Adipocyte (in vitro differentiated cells): ENCODE data around the gene TMED6.
"Not testable (repeated sequence)": the region's sequence is repeated elsewhere in the genome, so short reads cannot be mapped to it uniquely, and the experiment has no call there.

Source experiments
- DNase-seq: peaks from one replicate; pipeline ENCODE4 v3.0.0-alpha.2; 2015; ENCODE audit warnings: low read depth
- H3K27me3 ChIP-seq: replicated peaks from 2 replicates; pipeline ENCODE4 v1.7.0; 2013; ENCODE audit warnings: mild to moderate bottlenecking, low read length, moderate library complexity; ENCODE audit not compliant: control insufficient read depth, insufficient read depth
- H3K36me3 ChIP-seq: 2 replicates; pipeline ENCODE4 v1.7.0; 2013; ENCODE audit warnings: low read length, mild to moderate bottlenecking, moderate library complexity; ENCODE audit not compliant: control insufficient read depth, insufficient read depth, severe bottlenecking
- H3K4me1 ChIP-seq: 2 replicates; pipeline ENCODE4 v1.7.0; 2013; ENCODE audit warnings: mild to moderate bottlenecking, low read length, moderate library complexity; ENCODE audit not compliant: control insufficient read depth, insufficient read depth
- H3K4me3 ChIP-seq: 2 replicates; pipeline ENCODE4 v1.7.0; 2013; ENCODE audit warnings: mild to moderate bottlenecking, low read length, moderate library complexity
- H3K9ac ChIP-seq: 2 replicates; pipeline ENCODE4 v1.7.0; 2013; ENCODE audit warnings: mild to moderate bottlenecking, low read length, moderate library complexity
- H3K9me3 ChIP-seq: 2 replicates; pipeline ENCODE4 v1.7.0; 2013; ENCODE audit warnings: mild to moderate bottlenecking, low read length, moderate library complexity; ENCODE audit not compliant: control insufficient read depth

The TMED6 gene

DNA sequence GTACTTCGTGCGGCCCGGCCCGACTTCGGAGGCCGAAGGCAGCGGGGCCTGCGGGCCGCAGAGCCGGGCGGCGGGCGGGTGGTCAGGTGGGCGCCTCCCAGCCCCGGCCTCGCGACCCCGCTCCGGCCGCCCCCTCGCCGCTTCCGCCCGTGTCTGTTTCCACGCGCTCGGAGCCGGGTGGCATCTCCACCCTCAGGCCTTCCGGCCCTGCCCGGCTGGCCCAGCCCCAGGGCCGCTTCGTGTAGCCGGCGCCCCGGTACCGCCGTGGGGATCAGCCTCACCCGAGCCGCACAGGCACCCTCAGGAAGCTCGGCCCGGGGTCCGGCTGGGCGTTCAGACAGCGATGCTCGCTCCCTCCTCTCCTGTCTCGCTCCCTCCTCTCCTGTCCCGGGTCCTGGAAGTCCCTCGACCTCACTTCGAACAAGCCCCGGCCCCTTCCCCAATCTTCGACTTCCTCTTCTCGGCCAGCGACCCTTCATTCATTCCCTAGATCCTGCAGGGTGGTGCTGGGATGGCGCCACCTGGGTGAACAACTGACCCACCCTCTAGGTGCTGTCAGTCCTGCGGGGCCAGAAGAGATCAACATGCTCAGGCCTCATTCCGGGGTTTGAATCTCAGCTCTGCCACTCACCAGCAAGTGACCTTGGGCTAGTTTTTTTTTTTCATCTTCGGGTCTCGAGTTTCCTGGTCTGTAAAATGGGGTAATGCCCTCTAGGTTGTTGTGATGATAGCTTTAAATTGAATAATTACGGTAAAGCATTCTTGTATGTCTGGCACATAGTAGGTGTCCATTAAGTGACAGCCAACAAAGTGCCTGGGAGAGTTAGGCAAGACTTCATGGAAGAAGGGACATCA lies 39.8 kb downstream of the TMED6 start:
- H3K9ac ChIP-seq: peak overlapping the region; percentile 97
- no peaks in the 10 kb centered on the region for H3K9me3 ChIP-seq
- H3K4me1 ChIP-seq: peaks cover 11% of the 10 kb centered on the region
- H3K4me3 ChIP-seq: peak overlapping the region; percentile 91
- peak; percentile 64 for DNase-seq
- peaks cover 25% of the 10 kb centered on the region for H3K36me3 ChIP-seq
- no peaks in the 10 kb centered on the region for H3K27me3 ChIP-seq

DNA sequence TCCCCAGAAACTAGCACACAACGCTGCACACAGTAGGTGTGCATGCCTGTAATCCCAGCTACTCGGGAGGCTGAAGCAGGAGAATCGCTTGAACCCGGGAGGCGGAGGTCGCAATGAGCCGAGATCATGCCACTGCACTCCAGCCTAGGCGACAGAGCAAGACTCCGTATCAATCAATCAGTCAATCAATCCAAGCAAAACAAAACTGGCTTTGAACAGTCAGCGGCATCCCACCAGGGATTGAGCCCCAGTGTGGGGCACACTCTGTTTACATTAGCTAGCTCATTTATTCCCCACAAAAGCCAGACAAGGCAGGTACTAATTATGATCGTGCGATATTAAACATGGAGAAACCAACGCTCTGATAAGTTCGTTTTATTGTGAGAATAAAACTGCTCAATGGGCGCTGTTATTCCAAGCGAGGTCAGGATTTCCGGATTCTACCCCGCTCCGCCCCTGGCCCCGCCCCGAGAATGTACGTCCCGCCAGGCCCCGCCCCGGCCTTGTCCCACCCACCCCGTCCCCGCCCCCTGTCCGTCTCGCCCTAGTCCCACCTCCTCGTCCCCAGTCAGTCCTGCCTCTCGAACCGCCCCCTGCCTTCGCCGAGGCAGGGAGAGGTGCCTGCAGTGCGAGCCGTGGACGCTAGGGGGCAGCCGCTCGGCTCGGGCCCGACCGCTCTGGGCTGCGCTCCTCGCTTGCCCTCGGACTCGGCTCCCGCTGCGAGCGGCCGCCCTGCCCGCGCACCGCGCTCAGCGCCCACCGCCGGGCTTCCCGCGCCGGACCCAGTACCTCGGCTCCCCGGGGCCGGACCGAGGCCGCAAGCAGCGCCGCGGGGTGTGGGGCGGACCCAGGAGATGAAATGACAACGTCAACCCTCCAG lies 40.7 kb downstream of the TMED6 start, which contains the start of gene VPS4A:
Gene VPS4A (plus strand): TSS at position 698 of the 880 bp plus-strand sequence. CDS start 162 bp downstream, at position 860.
- Histone ChIP-seq H3K36me3 (peaks cover 17% of the 10 kb centered on the region), H3K9me3 (no peaks in the 10 kb centered on the region)
- peak; percentile 99 for DNase-seq

DNA sequence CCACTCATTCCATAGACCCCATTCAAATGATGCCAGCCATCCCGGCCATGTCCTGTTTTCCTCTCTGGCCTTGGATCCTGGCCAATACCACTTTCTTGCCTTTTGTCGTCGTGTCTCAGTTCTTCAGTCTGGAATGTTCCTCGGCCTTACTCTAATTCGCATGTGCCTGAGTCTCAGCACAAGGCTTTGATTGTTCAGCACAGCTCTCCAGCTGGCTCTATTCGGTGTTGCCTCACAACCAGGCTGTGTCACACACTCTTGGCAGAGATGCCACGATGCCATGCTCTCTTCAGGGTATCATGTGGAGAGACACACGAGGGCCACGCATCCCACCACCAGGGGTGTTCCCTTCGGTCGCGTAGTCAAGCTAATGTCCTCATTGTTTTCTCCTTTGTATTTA lies 42.3 kb downstream of the TMED6 start:
- H3K9ac ChIP-seq: no peak overlapping the region
- no peaks in the 10 kb centered on the region for H3K9me3 ChIP-seq
- peaks cover 18% of the 10 kb centered on the region for H3K4me1 ChIP-seq
- DNase-seq: no peak
- H3K4me3 ChIP-seq: no peak overlapping the region
- H3K36me3 ChIP-seq: peaks cover 8% of the 10 kb centered on the region
- no peaks in the 10 kb centered on the region for H3K27me3 ChIP-seq

More for the DNA sequence above, 40.7 kb downstream of the TMED6 start, which contains the start of gene VPS4A:
- Histone ChIP-seq H3K9ac (peak within 1 kb of the TSS; percentile 97), H3K4me3 (peak within 1 kb of the TSS; percentile 91), H3K4me1 (peaks cover 16% of the 10 kb centered on the region), H3K27me3 (no peaks in the 10 kb centered on the region)

DNA sequence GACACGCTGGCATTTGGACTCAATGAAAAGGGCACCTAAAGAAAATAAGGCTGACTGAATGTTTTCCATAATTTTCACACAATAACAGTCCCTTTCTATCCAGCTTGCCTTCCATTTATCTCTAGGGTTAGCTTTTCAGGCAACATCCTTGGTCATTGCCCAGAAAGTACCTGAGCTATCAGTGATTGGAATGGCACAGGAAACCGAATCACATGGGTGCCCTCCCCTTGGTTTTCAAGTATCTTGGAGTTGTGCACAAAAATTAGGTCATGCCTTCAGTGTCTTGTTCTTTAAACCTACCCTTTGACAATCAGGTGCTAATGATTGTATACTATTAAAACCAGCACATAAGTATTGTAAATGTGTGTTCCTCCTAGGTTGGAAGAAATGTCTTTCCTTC lies 43.7 kb downstream of the TMED6 start:
- Histone ChIP-seq H3K4me3 (no peak overlapping the region), H3K27me3 (no peaks in the 10 kb centered on the region), H3K9ac (no peak overlapping the region), H3K4me1 (peaks cover 18% of the 10 kb centered on the region), H3K9me3 (no peaks in the 10 kb centered on the region), H3K36me3 (peaks cover 18% of the 10 kb centered on the region)
- no peak for DNase-seq

DNA sequence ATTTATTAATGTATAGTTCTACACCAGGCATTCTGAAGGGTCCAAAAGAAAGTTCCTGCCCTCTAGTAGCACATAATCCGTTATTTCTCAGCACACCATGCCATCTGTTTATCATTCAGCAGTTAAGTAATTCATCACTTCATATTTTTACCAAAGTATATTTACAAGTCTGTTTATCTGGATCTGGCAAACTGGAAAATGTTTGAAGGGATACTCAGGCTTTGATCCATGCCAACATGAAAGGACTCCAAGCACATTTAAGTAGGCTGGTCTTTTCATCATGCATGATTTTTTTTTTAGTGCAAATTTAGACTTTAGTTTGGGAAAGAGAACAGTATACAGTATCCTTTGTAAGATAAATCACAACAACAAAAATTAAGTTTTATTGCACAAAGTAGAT lies 44.5 kb downstream of the TMED6 start:
- no peak overlapping the region for H3K4me3 ChIP-seq
- H3K27me3 ChIP-seq: no peaks in the 10 kb centered on the region
- H3K36me3 ChIP-seq: peaks cover 24% of the 10 kb centered on the region
- DNase-seq: no peak
- H3K9me3 ChIP-seq: no peaks in the 10 kb centered on the region
- H3K9ac ChIP-seq: no peak overlapping the region
- H3K4me1 ChIP-seq: peaks cover 15% of the 10 kb centered on the region

DNA sequence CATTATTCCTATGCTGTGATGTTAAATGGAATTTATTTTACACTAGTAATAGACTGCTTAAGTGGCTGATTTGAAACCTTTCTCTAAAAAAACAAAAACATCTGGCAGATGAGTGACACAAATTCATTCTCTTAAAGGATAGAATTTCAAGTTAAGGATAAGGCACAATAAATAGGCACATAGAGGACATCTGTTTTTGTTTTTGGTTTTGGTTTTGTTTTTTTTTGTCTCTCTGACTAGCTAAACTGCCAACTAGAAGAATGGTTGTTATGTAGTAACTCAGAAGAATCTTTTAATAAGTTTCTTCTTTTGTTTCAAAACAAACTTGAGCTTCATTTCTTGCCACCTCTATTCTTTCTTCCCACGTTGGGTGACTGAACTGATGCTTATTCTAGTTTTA lies 45.6 kb downstream of the TMED6 start:
- DNase-seq: peak; percentile 74
- Histone ChIP-seq H3K9me3 (no peaks in the 10 kb centered on the region), H3K9ac (peak overlapping the region; percentile 33), H3K36me3 (peaks cover 33% of the 10 kb centered on the region), H3K4me1 (peaks cover 15% of the 10 kb centered on the region), H3K4me3 (no peak overlapping the region), H3K27me3 (no peaks in the 10 kb centered on the region)

DNA sequence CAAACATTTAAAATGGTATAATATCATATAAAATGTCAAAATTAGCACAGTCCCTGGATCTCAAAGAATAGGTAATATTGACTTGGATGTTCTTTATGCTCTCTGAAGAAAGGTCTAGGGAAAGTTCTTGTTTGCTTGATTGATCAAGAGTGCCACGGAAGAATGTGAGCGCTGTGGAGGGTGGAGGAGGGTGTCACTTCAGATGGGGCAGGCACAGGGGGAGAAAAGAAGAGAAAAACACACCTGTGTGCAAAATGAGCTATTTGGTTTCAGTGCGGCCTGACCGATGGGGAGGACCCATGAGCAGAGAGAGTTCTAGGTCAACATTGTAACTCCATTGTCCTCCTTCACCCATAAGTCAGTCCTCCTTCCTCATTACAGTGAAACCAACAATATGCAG lies 49.3 kb downstream of the TMED6 start:
- no peak overlapping the region for H3K9ac ChIP-seq
- DNase-seq: no peak
- H3K4me1 ChIP-seq: peaks cover 14% of the 10 kb centered on the region
- no peak overlapping the region for H3K4me3 ChIP-seq
- H3K36me3 ChIP-seq: peaks cover 55% of the 10 kb centered on the region
- H3K9me3 ChIP-seq: no peaks in the 10 kb centered on the region
- H3K27me3 ChIP-seq: no peaks in the 10 kb centered on the region

DNA sequence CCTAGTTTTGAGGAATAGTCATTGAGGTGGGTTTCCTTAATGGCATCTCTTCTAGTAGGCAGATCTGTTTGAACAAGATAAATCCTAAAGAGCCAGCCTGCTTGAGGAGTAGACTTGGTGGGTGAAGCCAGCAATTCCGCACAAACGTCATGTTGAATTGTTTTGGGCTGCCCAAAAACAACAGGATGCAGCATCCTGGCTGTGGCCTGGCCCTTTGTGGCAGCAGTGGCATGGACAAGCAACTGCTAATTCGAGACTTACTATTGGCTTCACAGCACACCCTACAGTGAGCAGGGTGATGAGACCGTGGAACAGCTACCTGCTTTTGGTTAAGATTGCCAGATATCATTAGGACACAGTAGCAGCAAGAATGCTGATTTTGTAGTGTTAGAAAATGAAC lies 49.7 kb downstream of the TMED6 start:
- DNase-seq: no peak
- Histone ChIP-seq H3K9me3 (no peaks in the 10 kb centered on the region), H3K9ac (no peak overlapping the region), H3K36me3 (peaks cover 55% of the 10 kb centered on the region), H3K27me3 (no peaks in the 10 kb centered on the region), H3K4me3 (no peak overlapping the region), H3K4me1 (peaks cover 14% of the 10 kb centered on the region)

DNA sequence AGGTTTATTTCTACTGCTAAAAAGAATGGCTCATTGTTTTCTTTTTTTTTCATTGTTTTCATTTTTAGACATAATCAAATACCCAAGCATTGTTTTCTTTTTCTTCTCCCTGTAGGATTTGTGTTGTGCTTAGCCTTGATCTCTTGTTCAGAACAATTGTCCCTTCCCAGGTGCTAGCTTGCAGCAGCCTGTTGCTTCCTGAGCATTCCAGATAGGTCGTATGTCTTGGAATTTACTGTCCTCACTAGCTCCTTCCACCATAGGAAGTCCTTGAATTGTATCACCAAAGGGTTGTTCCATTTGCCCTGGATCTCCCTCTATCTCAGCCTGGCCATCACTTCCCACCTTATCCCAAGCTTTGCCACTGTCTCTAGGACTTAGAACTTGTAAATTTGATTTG lies 50.4 kb downstream of the TMED6 start:
- Histone ChIP-seq H3K36me3 (peaks cover 55% of the 10 kb centered on the region), H3K9ac (no peak overlapping the region), H3K9me3 (no peaks in the 10 kb centered on the region), H3K27me3 (no peaks in the 10 kb centered on the region), H3K4me1 (peaks cover 11% of the 10 kb centered on the region), H3K4me3 (no peak overlapping the region)
- DNase-seq: no peak

DNA sequence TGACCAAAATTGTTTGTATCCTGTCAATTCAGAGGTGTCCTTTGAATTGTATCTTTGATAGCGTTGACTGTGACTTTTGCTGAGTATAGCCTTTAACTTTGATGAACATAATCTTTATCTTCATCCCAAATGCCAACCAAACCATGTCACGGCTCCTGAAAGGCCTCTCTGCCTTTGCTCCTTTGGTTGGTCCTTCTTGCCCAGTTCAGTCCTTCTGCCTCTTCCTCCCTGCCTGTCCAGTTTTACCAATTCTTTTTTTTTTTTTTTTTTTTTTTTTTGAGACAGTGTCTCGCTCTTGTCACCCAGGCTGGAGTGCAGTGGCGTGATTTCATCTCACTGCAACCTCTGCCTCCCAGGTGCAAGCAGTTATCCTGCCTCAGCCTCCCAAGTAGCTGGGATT lies 53.3 kb downstream of the TMED6 start:
- H3K27me3 ChIP-seq: no peaks in the 10 kb centered on the region
- no peak overlapping the region for H3K9ac ChIP-seq
- H3K36me3 ChIP-seq: peaks cover 41% of the 10 kb centered on the region
- no peak for DNase-seq
- peaks cover 3% of the 10 kb centered on the region for H3K4me1 ChIP-seq
- H3K9me3 ChIP-seq: no peaks in the 10 kb centered on the region
- H3K4me3 ChIP-seq: no peak overlapping the region

DNA sequence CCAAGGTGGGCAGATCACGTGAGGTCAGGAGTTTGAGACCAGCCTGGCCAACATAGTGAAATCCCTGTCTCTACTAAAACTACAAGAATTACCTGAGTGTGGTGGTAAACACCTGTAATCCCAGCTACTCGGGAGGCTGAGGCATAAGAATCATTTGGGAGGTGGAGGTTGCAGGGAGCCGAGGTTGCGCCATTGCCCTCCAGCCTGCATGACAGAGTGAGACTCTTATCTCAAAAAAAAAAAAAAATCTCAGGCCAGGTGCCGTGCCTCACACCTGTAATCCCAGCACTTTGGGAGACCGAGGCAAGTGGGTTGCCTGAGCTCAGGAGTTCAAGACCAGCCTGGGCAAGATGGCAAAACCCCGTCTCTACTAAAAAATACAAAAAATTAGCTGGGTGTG lies 54.8 kb downstream of the TMED6 start:
- H3K27me3 ChIP-seq, H3K9me3 ChIP-seq, H3K4me1 ChIP-seq, DNase-seq, H3K9ac ChIP-seq, H3K4me3 ChIP-seq: not testable (repeated sequence)
- H3K36me3 ChIP-seq: peaks cover 27% of the 10 kb centered on the region
